Ovary (tissue), 9 donors: ENCODE results near the gene INAFM1. TPM values are rescaled to one million over a fixed set of nuclear protein-coding genes. Genes with fewer than 3 reads are reported as not detected.

Source experiments
- DNase-seq, 5 donors: peaks; one replicate each; pipeline ENCODE4 v3.0.0-alpha.2; 2019 to 2020
- H3K27ac ChIP-seq, 2 donors: fragments of 200-600 bp; one replicate each; pipeline versions ENCODE4 v1.5.1 to v1.8.0; 2019 to 2022
- H3K27me3 ChIP-seq: fragments of 200-600 bp; one replicate; pipeline ENCODE4 v1.8.0; 2022
- H3K36me3 ChIP-seq: fragments of 200-600 bp; sonication (generic); one replicate; pipeline ENCODE4 v1.5.1; 2019
- H3K4me1 ChIP-seq: one replicate; pipeline ENCODE4 v1.8.1; 2013; ENCODE audit warnings: mild to moderate bottlenecking, moderate library complexity; ENCODE audit not compliant: insufficient read depth
- H3K4me3 ChIP-seq: fragments of 200-600 bp; sonication (generic); one replicate; pipeline ENCODE4 v1.5.1; 2017
- H3K9me3 ChIP-seq, 2 donors: fragments of 200-600 bp in 1 of 2; sonication (generic) in 1 of 2; one replicate each; pipeline versions ENCODE4 v1.5.1 to v1.8.1; 2013 to 2019; ENCODE audit warnings: mild to moderate bottlenecking in 1 of 2, moderate library complexity in 1 of 2
- CTCF ChIP-seq, 3 donors: fragments of 450-650 bp in 2 of 3; fragments of 200-600 bp in 1 of 3; IDR thresholded peaks; one replicate each; pipeline versions ENCODE4 v1.5.1 to v1.8.0; 2016 to 2022; ENCODE audit warnings: antibody characterized with exemption in 3 of 3, mild to moderate bottlenecking in 1 of 3
- EP300 ChIP-seq: sonication (generic); formaldehyde crosslinking; IDR thresholded peaks from one replicate; pipeline ENCODE4 v1.6.1; 2017; ENCODE audit warnings: antibody characterized with exemption
- POLR2A ChIP-seq: fragments of 450-650 bp; IDR thresholded peaks from one replicate; pipeline ENCODE4 v1.6.1; 2017; ENCODE audit warnings: antibody characterized with exemption, mild to moderate bottlenecking, moderate library complexity
- WGBS, 3 donors: extraction: QIAGEN DNeasy Blood & Tissue Kit in 1 of 3; methylation state at CpG; one replicate each; pipeline versions ENCODE4 v1.1.5 to v1.1.7; 2013 to 2017; 5-methylcytosine and 5-hydroxymethylcytosine counted together
- intact Hi-C, 4 donors: fragments of 100-400 bp; cut with DNase I; formaldehyde crosslinking; loops; one replicate each; pipeline versions ENCODE4 v1.11.0 to v1.15.1; 2022 to 2023
- polyA plus RNA-seq, 2 donors: library from polyadenylated mRNA; stranded (reverse); fragments of 200-250 nt in 1 of 2; fragments of 350-450 nt in 1 of 2; fragmentation: Illumina TruSeq in 1 of 2; extraction: RNeasy Lipid Tissue Mini Kit (QIAGEN cat#74804) in 1 of 2; gene quantifications; one replicate each; pipeline ENCODE4 v1.2.3, GENCODE V29; 2013 to 2014
- total RNA-seq, 7 donors: library from RNA; depleted of rRNA in 2 of 7; stranded (reverse); fragments of >200 nt in 2 of 7; fragmentation: NEBNext Ultra II Directional in 3 of 7; extraction: Animal tissue kit (Norgen Biotek cat#: 25700) in 3 of 7; gene quantifications; one replicate each; pipeline versions ENCODE4 v1.1.0 to v1.2.4, GENCODE V29; 2016 to 2023
- donor health status: DM: no; HTN: no; CAD: no; lungs with moderate emphysema.
- donor health status: DM: no; HTN: no; CAD: no.
- donor health status: Bipolar disorder and iron deficiency.
- donor health status: DM: yes; HTN: yes; CAD: no.
- donor health status: DM: no; HTN: no; CAD: no.
- donor health status: DM: yes; HTN: yes; CAD: no.

INAFM1 gene
- total and polyA plus RNA-seq, 9 donors = 0.73 to 53.3 (median 26.5) TPM

- Histone ChIP-seq H3K27me3 (no peaks in the 10 kb centered on the region), H3K27ac (no peak overlapping the region), H3K4me1 (no peaks in the 10 kb centered on the region), H3K9me3 (no peaks in the 10 kb centered on the region), H3K4me3 (no peak overlapping the region), H3K36me3 (no peaks in the 10 kb centered on the region)
- 70 to 76% (median 73%) methylated on average over 10 of the region's 10 CpGs for WGBS, 3 donors
- no peak for TF ChIP-seq CTCF (IDR thresholded peaks at IDR 0.05)
- TF ChIP-seq POLR2A = no peak
- TF ChIP-seq EP300 = no peak
- intact Hi-C loops = no loop called here
- DNase-seq = no peak
Observed at GRCh38 chr19:47313754-47314295, 39.1 kb downstream of the INAFM1 start.

DNA sequence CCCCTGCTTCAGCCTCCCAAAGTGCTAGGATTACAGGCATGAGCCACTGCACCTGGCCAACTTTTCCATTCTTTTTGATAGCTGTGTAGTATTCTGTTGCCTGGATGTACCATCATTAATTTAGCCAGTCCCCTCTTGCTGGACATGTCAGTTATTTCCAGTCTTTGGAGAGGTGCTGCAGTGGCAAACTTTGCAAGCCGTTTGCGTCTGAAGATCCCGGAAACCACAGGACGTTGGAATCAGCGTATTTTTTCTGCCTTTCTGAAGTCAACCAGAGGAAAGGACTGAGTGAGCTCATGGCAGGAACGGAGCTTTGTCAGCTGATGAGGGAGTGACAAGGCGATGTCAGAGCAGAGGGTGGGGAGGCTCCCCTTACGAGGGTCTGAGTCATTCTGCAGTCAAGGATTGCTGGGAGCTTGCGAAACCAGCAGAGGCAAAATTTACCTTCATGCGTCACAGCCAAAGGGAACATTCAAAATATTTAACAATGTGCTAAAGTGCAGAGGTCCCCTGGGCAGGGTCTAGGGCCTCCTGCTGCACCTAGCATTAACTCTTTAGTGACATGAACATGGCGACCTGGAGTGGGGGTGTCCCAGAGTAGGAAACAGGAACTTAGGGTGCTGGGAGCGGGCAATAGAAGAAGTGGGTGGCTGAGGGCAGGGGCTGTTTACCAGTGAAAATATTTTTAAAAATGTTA, 40.6 kb downstream of the INAFM1 start:
- Histone ChIP-seq H3K27me3 (no peaks in the 10 kb centered on the region), H3K36me3 (no peaks in the 10 kb centered on the region), H3K27ac (no peak overlapping the region), H3K4me1 (no peaks in the 10 kb centered on the region), H3K4me3 (no peak overlapping the region), H3K9me3 (no peaks in the 10 kb centered on the region)
- intact Hi-C loops = no loop called here
- no peak for TF ChIP-seq POLR2A
- peak; percentile 27 for TF ChIP-seq EP300
- TF ChIP-seq CTCF (IDR thresholded peaks at IDR 0.05) = no peak
- peak in 1 of 5 donors; percentile 29 for DNase-seq
- WGBS, 3 donors = 31 to 35% (median 33%) methylated on average over 12 of the region's 12 CpGs

DNA sequence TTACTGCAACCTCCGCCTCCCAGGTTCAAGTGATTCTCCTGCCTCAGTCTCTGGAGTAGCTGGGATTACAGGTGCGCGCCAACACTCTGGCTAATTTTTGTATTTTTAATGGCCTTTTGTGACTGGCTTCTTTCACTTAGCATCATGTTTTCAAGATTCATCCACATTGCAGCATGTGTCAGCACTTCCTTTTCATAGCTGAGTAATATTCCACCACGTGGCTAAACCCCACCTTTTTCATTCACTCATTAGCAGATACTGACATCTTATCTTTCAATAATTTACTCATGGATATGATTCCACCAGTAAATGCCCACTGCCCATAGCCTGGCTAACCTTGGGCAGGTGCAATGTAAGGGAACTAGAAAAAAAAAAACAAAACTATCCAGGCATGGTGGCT, 41.8 kb downstream of the INAFM1 start:
- WGBS, 3 donors = 82 to 92% (median 89%) methylated on average over 4 of the region's 4 CpGs
- DNase-seq = no peak
- H3K9me3 ChIP-seq = no peaks in the 10 kb centered on the region
- no peaks in the 10 kb centered on the region for H3K4me1 ChIP-seq
- no peak overlapping the region for H3K27ac ChIP-seq
- TF ChIP-seq CTCF (IDR thresholded peaks at IDR 0.05) = no peak
- no peak for TF ChIP-seq POLR2A
- TF ChIP-seq EP300 = no peak
- intact Hi-C loops = no loop called here
- no peaks in the 10 kb centered on the region for H3K27me3 ChIP-seq
- no peaks in the 10 kb centered on the region for H3K36me3 ChIP-seq
- no peak overlapping the region for H3K4me3 ChIP-seq

DNA sequence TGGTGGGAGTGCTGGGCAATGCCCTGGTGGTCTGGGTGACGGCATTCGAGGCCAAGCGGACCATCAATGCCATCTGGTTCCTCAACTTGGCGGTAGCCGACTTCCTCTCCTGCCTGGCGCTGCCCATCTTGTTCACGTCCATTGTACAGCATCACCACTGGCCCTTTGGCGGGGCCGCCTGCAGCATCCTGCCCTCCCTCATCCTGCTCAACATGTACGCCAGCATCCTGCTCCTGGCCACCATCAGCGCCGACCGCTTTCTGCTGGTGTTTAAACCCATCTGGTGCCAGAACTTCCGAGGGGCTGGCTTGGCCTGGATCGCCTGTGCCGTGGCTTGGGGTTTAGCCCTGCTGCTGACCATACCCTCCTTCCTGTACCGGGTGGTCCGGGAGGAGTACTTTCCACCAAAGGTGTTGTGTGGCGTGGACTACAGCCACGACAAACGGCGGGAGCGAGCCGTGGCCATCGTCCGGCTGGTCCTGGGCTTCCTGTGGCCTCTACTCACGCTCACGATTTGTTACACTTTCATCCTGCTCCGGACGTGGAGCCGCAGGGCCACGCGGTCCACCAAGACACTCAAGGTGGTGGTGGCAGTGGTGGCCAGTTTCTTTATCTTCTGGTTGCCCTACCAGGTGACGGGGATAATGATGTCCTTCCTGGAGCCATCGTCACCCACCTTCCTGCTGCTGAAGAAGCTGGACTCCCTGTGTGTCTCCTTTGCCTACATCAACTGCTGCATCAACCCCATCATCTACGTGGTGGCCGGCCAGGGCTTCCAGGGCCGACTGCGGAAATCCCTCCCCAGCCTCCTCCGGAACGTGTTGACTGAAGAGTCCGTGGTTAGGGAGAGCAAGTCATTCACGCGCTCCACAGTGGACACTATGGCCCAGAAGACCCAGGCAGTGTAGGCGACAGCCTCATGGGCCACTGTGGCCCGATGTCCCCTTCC, 45.5 kb downstream of the INAFM1 start:
- H3K4me3 ChIP-seq = no peak overlapping the region
- H3K27ac ChIP-seq = no peak overlapping the region
- 90 to 92% (median 90%) methylated on average over 46 of the region's 46 CpGs for WGBS, 3 donors
- TF ChIP-seq EP300 (no peak), CTCF (IDR thresholded peaks at IDR 0.05) (no peak), POLR2A (no peak)
- H3K4me1 ChIP-seq = no peaks in the 10 kb centered on the region
- intact Hi-C loops = no loop called here
- H3K36me3 ChIP-seq = no peaks in the 10 kb centered on the region
- no peaks in the 10 kb centered on the region for H3K27me3 ChIP-seq
- no peak for DNase-seq
- no peaks in the 10 kb centered on the region for H3K9me3 ChIP-seq
